Cerebellar nuclear complex (tissue), 1 donor: ENCODE measurements around the gene PROSER3.
"Not testable (repeated sequence)": the region's sequence is repeated elsewhere in the genome, so short reads cannot be mapped to it uniquely, and the experiment has no call there.

Experiments used
- DNase-seq, 2 experiments: peaks; one replicate each; lab custom pipeline; 2025; lab: John Stamatoyannopoulos, UW

PROSER3 gene

GRCh38 chr19:35722897-35723296 lies 35.1 kb upstream of the PROSER3 start:
- no peak for DNase-seq

DNA sequence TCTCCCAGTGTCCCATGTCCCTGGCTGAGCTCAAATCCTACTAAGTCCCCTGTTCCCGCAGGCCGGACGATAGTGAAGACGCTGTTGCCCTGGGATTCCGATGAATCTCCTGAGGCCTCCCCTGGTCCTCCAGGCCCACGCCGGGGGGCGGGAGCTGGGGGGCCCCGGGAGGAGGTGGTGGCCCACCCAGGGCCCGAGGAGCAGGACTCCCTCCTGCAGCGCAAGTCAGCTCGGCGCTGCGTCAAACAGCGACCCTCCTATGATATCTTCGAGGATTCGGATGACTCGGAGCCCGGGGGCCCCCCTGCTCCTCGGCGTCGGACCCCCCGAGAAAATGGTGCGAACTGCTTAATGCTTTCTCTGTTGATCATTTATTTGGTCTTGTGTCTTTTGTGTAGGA lies 34.3 kb upstream of the PROSER3 start:
- no peak for DNase-seq

DNA sequence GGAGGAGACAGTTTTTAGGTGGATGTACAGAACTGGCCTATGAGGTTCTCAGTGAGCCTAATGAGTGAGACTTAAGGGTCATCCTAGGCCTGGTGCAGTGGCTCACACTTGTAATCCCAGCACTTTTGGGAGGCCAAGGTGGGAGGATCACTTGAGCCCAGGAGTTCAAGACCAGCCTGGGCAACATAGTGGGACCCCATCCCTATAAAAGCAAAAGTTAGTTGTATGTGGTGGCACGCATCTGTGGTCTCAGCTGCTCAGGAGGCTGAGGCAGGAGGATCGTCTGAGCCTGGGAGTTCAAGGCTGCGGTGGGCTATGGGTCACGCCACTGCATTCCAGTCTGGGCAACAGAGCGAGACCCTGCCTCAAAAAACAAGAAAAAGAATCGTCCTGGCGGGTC lies 33.8 kb upstream of the PROSER3 start:
- not testable (repeated sequence) for DNase-seq

DNA sequence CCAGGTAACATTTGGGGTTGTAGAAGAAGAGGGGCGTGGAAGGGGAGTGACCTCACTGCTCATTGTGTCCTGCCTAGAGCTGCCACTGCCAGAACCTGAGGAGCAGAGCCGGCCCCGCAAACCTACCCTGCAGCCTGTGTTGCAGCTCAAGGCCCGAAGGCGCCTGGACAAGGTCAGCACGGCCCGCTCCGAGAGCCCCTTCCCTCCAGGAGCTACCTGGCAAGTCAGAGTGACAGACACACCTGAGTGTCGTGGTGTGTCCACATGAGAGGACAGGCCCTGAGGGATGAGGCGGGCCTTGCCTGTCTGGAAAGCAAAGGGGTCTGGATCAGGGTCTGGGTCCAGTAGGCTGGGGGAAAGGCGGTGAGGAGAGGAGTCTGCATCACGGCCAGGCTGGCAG lies 33.4 kb upstream of the PROSER3 start:
- DNase-seq = no peak

DNA sequence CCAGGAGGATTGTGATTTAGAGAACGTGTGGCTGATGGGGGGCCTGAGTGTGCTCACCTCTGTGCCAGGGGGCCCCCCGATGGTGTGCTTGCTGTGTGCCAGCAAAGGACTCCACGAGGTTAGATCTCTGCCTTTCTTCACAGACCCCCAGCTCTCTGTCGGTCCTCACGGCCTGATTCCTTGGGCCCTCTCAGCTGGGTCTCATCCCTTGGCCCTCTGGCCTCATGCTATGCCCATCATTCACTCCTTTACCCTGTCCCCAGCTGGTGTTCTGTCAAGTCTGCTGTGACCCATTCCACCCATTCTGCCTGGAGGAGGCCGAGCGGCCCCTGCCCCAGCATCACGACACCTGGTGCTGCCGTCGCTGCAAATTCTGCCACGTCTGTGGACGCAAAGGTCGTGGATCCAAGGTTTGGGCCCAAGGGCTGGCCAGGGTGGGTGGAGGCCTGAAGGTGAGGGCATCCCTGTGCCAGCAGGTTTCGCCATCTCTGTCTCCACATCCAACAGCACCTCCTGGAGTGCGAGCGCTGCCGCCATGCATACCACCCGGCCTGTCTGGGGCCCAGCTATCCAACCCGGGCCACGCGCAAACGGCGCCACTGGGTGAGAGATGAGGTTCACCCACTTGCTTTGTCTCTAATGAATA lies 32.6 kb upstream of the PROSER3 start:
- no peak for DNase-seq

- no peak for DNase-seq
These were observed 30.7 kb upstream of the PROSER3 start for GRCh38 chr19:35727053-35727955.

DNA sequence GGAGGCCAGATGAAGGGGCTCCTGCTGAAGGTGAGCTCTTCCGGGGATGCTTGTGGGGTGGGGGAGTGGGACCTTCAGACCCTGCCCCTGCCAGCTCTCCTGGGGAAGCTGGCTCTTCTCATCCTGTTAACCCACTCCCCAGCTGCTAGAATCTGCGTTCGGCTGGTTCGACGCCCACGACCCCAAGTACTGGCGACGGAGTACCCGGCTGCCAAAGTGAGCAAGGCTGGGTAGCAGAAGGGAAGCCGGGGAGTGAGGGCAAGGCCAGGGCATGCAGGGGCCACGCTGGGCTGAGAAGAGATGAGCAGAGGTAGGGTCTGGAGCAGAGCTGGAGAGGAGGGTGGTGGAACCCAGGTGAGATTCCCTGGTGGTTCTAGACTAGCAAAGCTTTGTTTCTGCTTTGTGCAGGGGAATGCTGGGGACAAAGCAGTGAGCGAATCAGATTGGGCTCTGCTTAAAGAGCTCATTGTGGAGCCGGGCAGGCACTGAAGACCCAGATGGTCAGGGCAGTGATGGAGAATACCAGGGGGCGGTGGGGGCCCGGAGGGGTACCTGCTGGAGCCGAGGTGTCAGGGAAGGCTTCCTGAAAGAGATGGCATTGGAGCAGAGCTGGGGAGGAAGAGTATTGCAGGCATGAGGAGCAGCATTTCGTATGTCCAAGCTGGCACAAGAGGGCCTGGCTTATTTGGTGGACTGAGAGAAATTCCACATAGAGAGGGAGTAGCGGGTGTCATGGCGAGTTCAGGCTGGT lies 29.8 kb upstream of the PROSER3 start:
- DNase-seq = no peak

- no peak for DNase-seq
These were observed 29.0 kb upstream of the PROSER3 start for GRCh38 chr19:35729021-35729420.

GRCh38 chr19:35729763-35730162 lies 28.2 kb upstream of the PROSER3 start:
- DNase-seq = no peak

DNA sequence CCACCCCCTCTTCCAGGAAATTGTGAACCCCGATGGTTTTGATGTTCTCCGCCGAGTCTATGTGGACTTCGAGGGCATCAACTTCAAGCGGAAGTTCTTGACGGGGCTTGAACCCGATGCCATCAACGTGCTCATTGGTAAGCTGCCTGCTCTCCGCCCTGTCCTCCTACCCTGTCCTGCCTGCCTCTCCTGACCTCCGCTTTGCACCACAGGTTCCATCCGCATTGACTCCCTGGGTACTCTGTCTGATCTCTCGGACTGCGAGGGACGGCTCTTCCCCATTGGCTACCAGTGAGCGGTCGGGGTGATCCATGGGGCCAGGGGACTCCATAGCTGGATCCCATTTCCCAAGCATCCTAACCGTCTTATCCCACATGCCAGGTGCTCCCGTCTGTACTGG lies 27.6 kb upstream of the PROSER3 start:
- DNase-seq = no peak

- no peak for DNase-seq
These were observed 26.6 kb upstream of the PROSER3 start for GRCh38 chr19:35731353-35731752.

- no peak for DNase-seq
These were observed 26.1 kb upstream of the PROSER3 start for GRCh38 chr19:35731779-35732405.

DNA sequence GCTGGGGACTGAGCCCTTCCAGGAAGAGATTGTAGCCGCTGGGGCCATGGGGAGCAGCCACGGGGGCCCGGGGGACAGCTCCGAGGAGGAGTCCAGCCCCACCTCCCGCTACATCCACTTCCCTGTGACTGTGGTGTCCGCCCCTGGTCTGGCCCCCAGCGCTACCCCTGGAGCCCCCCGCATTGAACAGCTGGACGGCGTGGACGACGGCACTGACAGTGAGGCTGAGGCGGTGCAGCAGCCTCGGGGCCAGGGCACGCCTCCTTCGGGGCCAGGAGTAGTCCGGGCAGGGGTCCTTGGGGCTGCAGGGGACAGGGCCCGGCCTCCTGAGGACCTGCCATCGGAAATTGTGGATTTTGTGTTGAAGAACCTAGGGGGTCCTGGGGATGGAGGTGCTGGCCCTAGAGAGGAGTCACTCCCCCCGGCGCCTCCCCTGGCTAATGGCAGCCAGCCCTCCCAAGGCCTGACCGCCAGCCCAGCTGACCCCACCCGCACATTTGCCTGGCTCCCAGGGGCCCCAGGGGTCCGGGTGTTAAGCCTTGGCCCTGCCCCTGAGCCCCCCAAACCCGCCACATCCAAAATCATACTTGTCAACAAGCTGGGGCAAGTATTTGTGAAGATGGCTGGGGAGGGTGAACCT lies 25.3 kb upstream of the PROSER3 start:
- no peak for DNase-seq

DNA sequence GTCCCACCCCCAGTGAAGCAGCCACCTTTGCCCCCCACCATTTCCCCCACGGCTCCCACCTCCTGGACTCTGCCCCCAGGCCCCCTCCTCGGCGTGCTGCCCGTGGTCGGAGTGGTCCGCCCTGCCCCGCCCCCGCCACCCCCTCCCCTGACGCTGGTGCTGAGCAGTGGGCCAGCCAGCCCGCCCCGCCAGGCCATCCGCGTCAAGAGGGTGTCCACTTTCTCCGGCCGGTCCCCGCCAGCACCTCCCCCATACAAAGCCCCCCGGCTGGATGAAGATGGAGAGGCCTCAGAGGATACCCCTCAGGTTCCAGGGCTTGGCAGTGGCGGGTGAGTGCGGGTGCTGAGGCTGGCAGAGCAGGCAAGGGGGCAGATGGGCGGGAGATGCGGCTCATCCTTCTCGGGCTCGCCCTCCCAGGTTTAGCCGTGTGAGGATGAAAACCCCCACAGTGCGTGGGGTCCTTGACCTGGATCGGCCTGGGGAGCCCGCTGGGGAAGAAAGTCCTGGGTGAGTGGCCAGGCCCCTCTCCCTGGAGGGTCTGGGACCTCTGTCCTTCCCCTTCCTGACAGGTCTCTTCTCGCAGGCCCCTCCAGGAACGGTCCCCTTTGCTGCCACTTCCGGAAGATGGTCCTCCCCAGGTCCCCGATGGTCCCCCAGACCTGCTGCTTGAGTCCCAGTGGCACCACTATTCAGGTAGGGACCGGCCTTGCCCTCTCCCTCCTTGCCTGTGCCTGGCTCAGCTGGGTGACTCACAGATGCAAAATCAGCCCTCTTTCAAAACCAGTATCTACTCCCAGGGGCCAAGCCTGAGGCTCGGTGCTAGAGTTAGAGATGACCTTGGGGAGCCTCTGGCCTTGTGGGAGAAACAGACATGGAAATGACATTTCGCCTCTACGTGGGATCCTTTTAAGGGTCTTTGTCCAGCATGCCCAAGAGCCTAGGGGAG lies 24.5 kb upstream of the PROSER3 start:
- DNase-seq = no peak

DNA sequence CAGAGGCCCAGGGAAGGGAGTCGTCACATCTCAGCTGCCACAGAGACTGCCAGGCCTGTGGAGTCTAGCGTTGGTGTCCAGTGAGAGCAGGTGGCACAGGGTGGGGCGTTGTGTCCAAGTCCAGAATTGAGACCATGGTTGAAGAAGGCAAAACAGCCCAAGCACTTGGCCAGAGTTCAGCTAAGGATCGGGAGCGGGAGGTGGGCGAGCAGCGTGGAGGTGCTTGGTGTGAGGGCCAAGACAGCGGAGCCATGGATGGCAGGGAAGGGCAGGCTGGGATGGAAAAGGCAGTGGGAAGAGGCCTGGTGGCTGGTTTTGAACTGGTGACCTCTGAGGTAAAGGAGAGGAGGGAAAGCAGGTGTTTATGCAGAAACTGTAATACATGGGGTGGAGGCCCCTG lies 23.7 kb upstream of the PROSER3 start:
- no peak for DNase-seq

DNA sequence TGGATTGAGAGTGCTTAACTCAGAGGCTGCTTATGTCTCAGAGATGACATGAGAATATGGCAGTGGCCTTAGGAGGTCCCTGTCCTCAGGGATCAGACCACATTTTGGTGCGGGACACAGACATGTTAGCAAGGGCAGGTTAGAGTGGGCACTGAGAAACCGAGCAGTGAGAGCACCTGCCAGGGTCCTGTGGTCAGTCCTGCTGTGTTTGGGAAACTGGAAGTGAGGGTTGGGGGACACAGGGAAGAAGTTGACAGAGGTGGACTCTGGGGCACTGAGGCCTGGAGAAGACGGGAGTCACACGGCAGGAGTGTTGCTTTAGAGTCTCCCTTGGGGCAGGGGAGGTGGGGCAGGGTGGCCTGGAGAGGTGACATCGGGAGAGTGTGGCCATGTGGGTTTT lies 23.1 kb upstream of the PROSER3 start:
- DNase-seq = no peak

GRCh38 chr19:35736913-35737886 lies 20.8 kb upstream of the PROSER3 start:
- no peak for DNase-seq

DNA sequence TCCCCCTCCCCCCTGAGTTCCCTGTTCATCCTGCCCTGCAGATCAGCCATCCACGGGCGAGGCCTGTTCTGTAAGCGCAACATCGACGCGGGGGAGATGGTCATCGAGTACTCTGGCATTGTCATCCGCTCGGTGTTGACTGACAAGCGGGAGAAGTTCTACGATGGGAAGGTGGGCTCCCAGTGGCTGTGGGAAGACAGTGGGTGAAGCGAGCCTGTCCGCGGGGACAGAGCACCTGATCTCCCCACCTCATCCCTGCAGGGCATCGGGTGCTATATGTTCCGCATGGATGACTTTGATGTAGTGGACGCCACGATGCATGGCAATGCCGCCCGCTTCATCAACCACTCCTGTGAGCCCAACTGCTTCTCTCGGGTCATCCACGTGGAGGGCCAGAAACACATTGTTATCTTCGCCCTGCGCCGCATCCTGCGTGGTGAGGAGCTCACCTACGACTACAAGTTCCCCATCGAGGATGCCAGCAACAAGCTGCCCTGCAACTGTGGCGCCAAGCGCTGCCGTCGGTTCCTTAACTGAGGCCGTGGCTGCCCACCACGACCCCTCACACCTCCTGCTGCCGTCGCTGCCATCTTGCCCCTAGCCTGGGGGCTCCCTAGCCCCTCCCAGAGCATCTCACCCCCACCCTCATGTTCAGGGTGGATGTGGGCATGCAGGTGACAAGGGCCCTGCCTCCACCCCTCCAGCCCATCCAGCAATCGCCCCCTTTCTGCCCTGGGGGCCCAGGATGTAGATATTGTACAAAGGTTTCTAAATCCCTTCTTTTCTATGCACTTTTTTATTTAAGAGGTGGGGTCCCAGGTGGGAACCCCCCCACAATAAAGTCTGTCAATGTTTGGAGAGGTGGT lies 19.7 kb upstream of the PROSER3 start:
- DNase-seq = no peak

- DNase-seq = no peak
These were observed 19.1 kb upstream of the PROSER3 start for GRCh38 chr19:35738887-35739229.
